Measurements from ENCODE around the gene CLEC3A.

Gene CLEC3A

GRCh38 chr16:77989846-77990245 lies 32.5 kb upstream of the CLEC3A start:
- no peak for TF ChIP-seq CTCF (IDR thresholded peaks at IDR 0.05)

GRCh38 chr16:77991701-77992100 lies 30.6 kb upstream of the CLEC3A start:
- TF ChIP-seq CTCF (IDR thresholded peaks at IDR 0.05) = no peak

- no peak for TF ChIP-seq CTCF (IDR thresholded peaks at IDR 0.05)
Observed at GRCh38 chr16:77993111-77993985, 29.0 kb upstream of the CLEC3A start.

- no peak for TF ChIP-seq CTCF (IDR thresholded peaks at IDR 0.05)
Observed at GRCh38 chr16:77995843-77996455, 26.4 kb upstream of the CLEC3A start.

GRCh38 chr16:77998350-77999023 lies 23.9 kb upstream of the CLEC3A start:
- no peak for TF ChIP-seq CTCF (IDR thresholded peaks at IDR 0.05)

GRCh38 chr16:78001451-78002025 lies 20.8 kb upstream of the CLEC3A start:
- TF ChIP-seq CTCF (IDR thresholded peaks at IDR 0.05) = no peak

GRCh38 chr16:78002915-78003538 lies 19.3 kb upstream of the CLEC3A start:
- TF ChIP-seq CTCF (IDR thresholded peaks at IDR 0.05) = peak; percentile 92
